Measurements from ENCODE around the gene IPO4.

GRCh38 chr14:24232121-24232644, 43.6 kb upstream of the IPO4 start, which contains the start of gene NEDD8:
- TF ChIP-seq POLR2A (IDR thresholded peaks at IDR 0.05): peak in 3 of 4 donors; percentile 53 to 74 (median 63)
- TF ChIP-seq CTCF (IDR thresholded peaks at IDR 0.05): no peak
